ENCODE measurements around the gene INSR. TPM values are rescaled to one million over a fixed set of nuclear protein-coding genes. Genes with fewer than 3 reads are reported as not detected.
A peak's percentile ranks its signal among the peaks of the same experiment; 100 is the strongest.
"Not testable (repeated sequence)": the region's sequence is repeated elsewhere in the genome, so short reads cannot be mapped to it uniquely, and the experiment has no call there.

Gene INSR
- total RNA-seq, 1 donor from 2014 or later: 19.8 TPM

DNA sequence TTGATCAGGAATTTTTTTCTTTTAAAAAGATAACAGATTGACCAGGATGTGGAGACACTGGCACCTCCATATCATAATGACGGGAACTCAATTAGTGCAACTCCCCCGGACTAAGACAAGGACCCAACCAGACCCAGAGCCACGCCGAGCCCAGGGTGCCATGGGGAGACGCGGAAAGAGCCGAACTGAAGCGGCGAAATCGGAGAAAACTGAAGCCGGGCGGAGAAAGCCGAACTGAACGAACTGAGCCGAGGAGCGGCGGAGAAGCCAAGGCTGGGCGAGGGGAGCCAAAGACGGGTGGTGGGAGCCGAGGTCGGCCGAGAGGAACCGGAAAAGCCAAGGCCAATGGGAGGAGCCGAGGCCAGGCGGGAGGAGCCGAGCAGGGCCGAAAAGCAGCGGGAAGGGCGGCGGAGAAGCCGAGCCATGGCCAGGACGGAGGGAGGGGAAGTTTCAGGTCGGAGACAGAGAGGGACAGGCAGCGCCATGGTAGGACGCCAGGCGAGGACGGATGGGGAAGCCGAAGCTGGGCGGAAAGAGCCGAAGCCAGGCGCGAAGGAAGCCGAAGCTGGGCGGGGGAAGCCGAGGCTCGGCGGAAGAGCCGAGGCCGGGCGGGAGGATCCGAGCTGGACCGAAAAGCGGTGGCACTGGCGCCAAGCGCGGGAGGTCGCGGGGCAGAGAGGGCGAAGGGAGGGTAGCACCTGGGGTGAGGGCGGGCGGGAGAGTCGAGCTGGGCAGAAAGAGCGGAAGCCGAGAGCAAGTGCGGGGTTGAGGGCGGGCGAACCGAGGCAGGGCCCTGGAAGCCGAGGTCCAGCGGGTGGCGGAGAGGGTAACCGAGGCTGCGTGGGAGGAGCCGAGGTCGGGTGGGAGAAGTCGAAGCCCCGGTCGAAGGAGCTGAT lies 195.3 kb downstream of the INSR start:
- peak; percentile 81 for DNase-seq (ENCODE audit: low read depth)

DNA sequence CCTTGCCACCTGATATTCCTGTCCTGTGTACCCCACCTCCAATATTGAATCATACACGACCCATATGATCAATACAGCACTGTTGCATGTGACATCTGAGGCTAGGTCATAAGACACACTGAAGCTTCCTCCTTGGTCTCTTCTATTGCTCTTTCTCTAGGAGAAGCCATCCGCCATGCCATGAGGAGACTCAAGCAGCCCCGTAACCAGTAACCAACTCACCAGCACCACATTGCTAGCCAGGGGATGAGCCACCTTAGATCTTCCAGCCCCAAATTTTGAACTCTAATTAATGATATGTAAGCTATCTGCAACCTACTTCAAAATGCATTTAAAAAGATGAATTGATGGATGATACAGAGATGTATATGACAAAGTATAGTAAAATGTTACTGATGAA lies 196.1 kb downstream of the INSR start:
- no peak for DNase-seq (ENCODE audit: low read depth)

DNA sequence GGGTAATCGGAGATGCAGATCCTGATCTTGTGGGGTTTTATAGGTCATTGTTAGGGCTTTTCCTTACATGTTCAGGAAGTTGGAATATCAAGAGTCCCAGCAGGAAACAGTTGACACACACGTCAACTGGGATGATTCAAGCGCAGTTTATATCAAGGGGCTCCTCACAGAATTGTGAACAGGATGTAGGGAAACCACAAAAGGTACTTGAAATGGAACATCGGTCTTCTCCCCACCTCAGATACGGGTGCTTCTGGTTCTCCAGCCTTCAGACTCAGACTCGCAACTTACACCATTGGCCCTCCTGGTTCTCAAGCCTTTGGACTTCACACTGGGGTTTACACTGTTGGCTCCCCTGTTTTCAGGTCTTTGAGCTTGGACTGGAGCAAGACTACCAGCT lies 205.2 kb downstream of the INSR start:
- no peak for DNase-seq (ENCODE audit: low read depth)

DNA sequence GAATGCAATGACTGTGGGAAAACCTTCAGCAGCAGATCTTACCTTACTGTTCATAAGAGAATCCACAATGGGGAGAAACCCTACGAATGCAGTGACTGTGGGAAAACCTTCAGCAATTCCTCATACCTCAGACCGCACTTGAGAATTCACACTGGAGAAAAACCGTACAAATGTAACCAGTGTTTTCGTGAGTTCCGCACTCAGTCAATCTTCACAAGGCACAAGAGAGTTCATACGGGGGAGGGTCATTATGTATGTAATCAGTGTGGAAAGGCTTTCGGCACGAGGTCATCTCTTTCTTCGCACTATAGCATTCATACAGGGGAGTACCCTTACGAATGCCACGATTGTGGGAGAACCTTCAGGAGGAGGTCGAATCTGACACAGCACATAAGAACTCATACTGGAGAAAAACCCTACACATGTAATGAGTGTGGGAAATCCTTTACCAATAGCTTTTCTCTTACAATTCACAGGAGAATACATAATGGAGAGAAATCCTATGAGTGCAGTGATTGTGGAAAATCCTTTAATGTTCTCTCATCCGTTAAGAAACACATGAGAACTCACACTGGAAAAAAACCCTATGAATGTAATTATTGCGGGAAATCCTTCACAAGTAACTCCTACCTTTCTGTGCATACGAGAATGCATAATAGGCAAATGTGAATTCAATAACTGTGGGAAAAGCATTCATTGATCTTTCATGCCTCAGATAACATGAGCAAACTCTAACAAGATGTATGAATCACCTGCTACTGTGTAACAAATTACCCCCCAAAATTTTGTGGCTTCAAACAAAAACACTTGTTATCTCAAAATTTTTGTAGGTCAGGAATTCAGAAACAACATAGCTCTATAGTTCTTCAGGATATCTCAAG lies 210.9 kb downstream of the INSR start:
- peak; percentile 33 for DNase-seq (ENCODE audit: low read depth)

DNA sequence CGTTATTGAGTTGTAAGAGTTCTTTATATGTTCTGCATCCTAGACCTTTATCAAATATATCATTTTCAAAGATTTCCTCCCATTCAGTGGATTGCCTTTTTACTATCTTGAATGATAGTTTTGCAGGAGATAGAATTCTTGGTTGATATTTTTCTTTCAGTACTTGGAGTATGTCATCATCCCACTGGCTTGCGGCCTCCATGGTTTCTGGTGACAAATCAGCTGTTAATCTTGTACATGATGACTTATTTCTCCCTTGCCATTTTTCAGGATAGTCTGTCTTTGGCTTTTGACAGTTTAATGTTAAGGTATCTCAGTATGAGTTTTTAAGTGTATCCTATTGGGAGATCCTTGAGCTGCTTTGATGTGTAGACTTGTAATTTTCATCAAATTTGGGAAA lies 216.2 kb downstream of the INSR start:
- DNase-seq (ENCODE audit: low read depth): no peak

DNA sequence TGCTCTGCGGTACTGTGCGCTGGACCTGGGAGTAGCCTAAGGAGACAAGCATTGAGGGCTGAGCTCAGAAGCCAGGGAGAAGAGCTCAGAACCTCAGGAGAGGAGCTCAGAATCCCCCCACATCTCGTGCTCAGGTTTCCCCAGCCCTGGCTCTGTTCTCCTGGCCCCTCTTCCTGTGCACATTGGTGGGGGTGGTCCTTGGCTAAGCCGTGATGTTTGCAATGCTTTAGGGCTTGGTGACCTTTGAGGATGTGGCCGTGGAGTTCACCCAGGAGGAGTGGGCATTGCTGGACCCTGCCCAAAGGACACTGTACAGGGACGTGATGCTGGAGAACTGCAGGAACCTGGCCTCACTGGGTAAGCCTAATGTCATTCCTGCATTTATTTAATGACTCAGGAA lies 218.1 kb downstream of the INSR start:
- no peak for DNase-seq (ENCODE audit: low read depth)

DNA sequence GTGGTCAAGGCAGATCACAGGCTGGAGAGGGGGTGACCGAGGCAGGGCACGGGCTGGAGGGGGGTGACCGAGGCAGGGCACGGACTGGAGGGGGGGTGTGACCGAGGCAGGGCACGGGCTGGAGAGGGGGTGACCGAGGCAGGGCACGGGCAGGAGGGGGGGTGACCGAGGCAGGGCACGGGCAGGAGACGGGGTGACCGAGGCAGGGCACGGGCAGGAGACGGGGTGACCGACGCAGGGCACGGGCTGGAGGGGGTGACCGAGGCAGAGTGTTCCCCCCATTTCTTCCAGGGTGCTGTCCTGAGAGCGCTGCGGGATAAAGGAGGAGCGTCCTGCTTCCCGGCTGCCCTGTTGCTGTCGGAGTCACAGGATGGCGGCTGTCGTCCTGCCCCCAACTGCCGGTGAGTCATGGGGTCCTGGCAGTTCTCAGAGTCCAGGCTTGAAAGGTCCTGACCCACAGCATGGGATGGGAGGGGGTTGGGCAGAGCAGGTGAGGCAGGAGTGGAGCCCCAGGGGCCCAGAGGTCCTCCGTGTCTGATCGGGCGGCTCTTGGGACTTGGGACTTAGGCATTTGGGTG lies 219.4 kb downstream of the INSR start:
- no peak for DNase-seq (ENCODE audit: low read depth)

DNA sequence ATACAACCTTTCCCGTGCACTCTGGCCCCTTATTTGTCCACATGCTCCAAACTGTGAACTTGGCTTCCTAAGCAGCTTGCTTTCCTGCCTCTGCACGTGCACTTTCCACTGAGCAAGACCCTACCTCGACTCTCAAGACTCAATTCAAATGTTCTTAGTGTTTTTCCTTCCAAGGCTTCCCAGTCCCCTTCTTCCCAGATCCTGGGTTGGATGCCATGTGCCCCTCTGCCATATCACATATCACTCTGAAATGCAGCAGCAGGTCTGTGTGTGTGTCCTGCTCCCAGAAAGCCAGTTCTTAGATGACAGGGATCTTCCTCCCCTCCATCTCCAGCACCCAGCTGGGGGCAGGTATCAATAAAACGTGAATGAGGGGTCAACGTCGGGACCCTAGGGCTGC lies 221.7 kb downstream of the INSR start:
- no peak for DNase-seq (ENCODE audit: low read depth)

DNA sequence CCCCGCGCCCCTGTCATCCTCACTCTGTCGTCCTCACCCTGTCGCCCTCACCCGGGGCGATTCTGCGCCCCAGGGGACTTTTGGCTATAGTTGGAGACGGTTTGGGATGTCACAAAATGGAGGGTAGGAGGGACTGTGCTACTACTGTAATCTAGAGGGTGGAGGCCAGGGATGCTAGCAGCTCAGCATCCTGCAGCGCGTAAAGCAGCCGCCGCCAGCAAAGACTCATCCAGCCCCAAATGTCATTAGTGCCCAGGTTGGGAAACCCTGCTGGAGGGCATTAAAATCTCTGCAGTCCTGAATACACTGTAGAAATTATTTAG lies 224.3 kb downstream of the INSR start:
- no peak for DNase-seq (ENCODE audit: low read depth)

DNA sequence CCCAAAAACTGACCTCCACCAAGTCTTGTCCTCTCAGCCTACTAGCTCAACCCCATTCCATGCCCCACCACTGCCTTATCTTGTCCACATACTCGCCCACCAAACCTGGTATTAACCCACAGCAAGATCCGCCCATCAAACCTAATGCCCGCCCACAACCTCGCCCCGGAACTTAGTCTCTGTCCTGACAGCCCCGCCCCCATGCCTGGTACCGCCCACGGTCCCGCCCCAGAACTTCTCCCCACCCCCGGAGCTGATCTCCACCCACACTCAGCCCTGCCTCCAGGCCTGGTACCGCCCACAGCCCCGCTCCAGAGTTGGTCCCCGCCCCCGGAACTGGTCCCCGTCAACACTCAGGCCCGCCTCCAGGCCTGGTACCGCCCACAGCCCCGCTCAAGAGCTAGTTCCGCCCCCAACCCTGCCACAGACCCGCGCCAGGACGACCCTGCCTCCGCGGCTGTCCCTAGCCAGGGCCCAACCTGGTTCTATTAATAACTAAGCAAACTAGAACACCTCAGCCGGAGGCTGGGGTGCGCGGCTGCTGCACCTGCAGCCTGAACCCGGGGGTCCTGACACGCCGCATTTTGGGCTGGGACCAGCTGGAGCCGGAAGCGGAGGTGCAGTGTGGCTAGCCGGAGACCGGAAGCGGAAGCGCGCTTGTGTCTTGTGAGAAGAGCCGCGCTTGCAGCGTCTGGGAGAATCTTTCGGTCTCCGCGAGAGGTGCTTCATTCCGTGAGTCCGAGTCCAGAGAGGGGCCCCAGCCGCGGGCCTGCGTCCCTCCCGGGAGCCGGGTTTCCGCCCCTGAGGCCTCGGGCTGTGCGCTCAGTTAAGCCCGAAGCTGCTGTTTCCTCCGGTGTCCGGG lies 224.9 kb downstream of the INSR start, which contains the start of gene ZNF557:
TSS of gene ZNF557 (plus strand) at position 662 of the 862 bp plus-strand sequence. CDS start 5,372 bp downstream, outside the sequence.
- peak; percentile 86 for DNase-seq (ENCODE audit: low read depth)

DNA sequence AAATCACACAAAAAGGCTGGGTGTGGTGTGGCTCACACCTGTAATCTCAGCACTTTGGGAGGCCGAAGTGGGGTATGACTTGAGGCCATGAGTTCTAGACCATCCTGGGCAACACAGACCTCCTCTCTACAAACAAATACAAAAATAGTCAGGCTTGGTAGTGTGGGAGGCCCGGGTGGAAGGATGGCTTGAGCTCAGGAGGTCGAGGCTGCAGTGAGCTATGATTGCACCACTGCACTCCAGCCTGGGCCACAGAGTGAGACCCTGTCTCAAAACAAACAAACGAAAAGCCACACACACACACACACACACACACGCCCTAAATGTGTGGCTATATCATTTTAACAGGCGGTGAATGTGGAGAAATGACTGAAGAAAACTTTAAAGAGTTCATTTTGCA lies 225.6 kb downstream of the INSR start:
- no peak for DNase-seq (ENCODE audit: low read depth)

DNA sequence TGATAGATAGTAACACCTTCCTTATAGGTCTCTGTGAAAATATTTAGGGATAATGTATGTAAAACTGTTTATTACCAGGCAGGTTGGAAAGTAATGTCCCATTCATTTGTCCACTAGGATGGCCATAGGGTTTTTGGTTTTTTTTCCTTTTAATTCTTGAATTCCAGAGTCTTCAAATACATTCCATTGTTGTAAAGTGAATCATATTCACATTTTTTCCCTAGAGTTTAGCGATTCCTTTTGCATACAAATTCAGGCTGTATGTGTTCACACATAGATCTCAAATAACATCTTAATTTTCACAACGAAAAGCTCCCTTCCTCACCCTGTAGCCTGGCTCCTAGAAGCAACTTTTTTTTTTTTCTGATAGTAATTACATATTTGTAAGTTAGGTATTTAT lies 226.5 kb downstream of the INSR start:
- no peak for DNase-seq (ENCODE audit: low read depth)

DNA sequence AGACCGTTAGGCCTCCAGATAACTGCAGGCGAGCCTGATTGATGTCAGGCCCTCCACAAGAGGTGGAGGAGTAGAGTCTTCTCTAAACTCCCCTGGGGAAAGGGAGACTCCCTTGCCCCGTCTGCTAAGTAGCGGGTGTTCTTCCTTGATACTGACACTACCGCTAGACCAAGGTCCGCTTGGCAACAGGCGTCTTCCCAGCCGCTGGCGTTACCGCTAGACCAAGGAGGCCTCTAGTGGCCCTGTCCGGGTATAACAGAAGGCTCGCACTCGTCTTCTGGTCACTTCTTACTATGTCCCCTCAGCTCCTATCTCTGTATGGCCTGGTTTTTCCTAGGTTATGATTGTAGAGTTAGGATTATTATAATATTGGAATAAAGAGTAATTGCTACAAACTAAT lies 227.1 kb downstream of the INSR start:
- DNase-seq (ENCODE audit: low read depth): not testable (repeated sequence)

DNA sequence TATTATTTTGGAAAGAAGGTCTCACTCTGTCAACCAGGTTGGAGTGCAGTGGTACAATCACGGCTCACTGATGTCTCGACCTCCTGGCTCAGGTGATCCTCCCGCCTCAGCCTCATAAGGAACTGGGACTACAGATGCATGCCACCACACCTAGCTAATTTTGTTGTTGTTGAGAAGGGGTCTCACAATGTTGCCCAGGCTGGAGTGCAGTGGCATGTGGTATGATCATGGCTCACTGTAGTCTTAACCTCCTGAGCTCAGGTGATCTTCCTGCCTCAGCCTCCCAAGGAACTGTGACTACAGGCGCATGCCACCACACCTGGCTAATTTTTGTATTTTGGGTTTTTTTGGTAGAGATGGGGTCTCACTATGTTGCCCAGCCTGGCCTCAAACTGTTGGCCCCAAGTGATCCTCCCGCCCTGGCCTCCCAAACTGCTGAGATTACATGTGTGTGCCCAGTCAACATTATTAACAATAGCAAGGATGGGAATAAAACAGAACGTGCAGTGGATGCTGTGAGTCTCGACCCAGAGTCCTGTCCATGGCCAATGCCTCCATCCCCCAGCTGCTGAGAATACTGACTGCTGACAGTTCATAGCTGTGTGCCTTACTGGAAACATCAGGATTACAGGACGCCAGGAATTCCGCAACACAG lies 230.3 kb downstream of the INSR start:
- DNase-seq (ENCODE audit: low read depth): no peak

DNA sequence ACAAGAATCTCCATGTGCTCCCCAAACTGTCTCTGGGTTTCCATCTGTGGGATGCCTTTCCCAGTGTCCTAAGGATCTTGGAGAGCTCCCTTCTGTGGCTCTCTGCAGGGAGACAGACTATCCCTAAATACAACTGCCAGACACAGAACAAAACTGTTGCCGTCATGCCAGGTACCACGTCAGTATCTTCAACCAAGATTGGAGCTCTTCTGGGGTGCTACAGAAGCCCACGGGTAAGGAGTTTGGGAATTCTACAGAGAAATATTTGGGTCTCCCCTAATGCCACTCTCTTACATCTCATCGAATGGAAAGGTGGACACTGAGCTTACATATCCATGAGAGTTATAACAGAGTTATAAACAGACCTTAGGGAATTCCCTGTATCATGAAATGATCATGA lies 230.9 kb downstream of the INSR start:
- DNase-seq (ENCODE audit: low read depth): no peak

Other genes starting within 250 kb of the INSR start
- not detected in 2 replicates for gene MBD3L2, start 245.1 kb downstream of the INSR start, total RNA-seq
- gene MBD3L3, start 235.7 kb downstream of the INSR start, total RNA-seq: not detected in 2 replicates
- gene ZNF557, start 224.7 kb downstream of the INSR start, total RNA-seq: 18.4 and 21.6 TPM in 2 replicates
- 53.0 and 66.0 TPM in 2 replicates for gene ARHGEF18, start 54.5 kb upstream of the INSR start, total RNA-seq
- 5.2 and 6.9 TPM in 2 replicates for gene PEX11G, start 194.6 kb upstream of the INSR start, total RNA-seq
- gene ZNF358, start 221.7 kb upstream of the INSR start, total RNA-seq: 10.9 and 27.1 TPM in 2 replicates
- gene MCOLN1, start 228.2 kb upstream of the INSR start, total RNA-seq: 3.1 and 5.7 TPM in 2 replicates
- gene PNPLA6, start 241.3 kb upstream of the INSR start, total RNA-seq: 79.7 and 149 TPM in 2 replicates

Data from renal cortical epithelial cell (primary cell).